Neuron (in vitro differentiated cells): ENCODE results near the gene SLC7A14.

Experiments
- H2AFZ ChIP-seq: one replicate; pipeline ENCODE4 v1.6.1; 2013; ENCODE audit warnings: low read depth, mild to moderate bottlenecking, inconsistent platforms, low read length, moderate library complexity
- H3K27me3 ChIP-seq: one replicate; pipeline ENCODE4 v1.6.1; 2013; ENCODE audit warnings: low read length; ENCODE audit not compliant: insufficient read depth
- H3K36me3 ChIP-seq: one replicate; pipeline ENCODE4 v1.6.1; 2013; ENCODE audit warnings: low read length; ENCODE audit not compliant: insufficient read depth
- H3K4me1 ChIP-seq: one replicate; pipeline ENCODE4 v1.6.1; 2013; ENCODE audit warnings: low read length; ENCODE audit not compliant: insufficient read depth
- H3K4me3 ChIP-seq: 2 replicates; pipeline ENCODE4 v1.5.1; 2013; ENCODE audit warnings: mild to moderate bottlenecking, low read length, moderate library complexity
- H3K9me3 ChIP-seq: one replicate; pipeline ENCODE4 v1.6.1; 2013; ENCODE audit warnings: low read length

The SLC7A14 gene

GRCh38 chr3:170497207-170498095 lies 88.4 kb downstream of the SLC7A14 start:
- Histone ChIP-seq H2AFZ (no peak overlapping the region), H3K9me3 (no peaks in the 10 kb centered on the region), H3K4me3 (no peak overlapping the region)

GRCh38 chr3:170496868-170497140 lies 89.1 kb downstream of the SLC7A14 start:
- Histone ChIP-seq H3K9me3 (no peaks in the 10 kb centered on the region), H2AFZ (no peak overlapping the region)

More at GRCh38 chr3:170497207-170498095, 88.4 kb downstream of the SLC7A14 start:
- Histone ChIP-seq H3K36me3 (no peaks in the 10 kb centered on the region), H3K4me1 (peaks cover 8% of the 10 kb centered on the region), H3K27me3 (no peaks in the 10 kb centered on the region)

GRCh38 chr3:170496026-170496867 lies 89.6 kb downstream of the SLC7A14 start:
- Histone ChIP-seq H3K36me3 (no peaks in the 10 kb centered on the region), H2AFZ (no peak overlapping the region), H3K4me3 (no peak overlapping the region), H3K4me1 (peaks cover 9% of the 10 kb centered on the region), H3K27me3 (no peaks in the 10 kb centered on the region), H3K9me3 (no peaks in the 10 kb centered on the region)

More at GRCh38 chr3:170496868-170497140, 89.1 kb downstream of the SLC7A14 start:
- H3K27me3 ChIP-seq = no peaks in the 10 kb centered on the region
- H3K4me3 ChIP-seq = no peak overlapping the region
- peaks cover 9% of the 10 kb centered on the region for H3K4me1 ChIP-seq
- no peaks in the 10 kb centered on the region for H3K36me3 ChIP-seq

- Histone ChIP-seq H3K4me1 (peaks cover 9% of the 10 kb centered on the region), H3K36me3 (no peaks in the 10 kb centered on the region), H3K27me3 (no peaks in the 10 kb centered on the region), H3K4me3 (no peak overlapping the region), H3K9me3 (no peaks in the 10 kb centered on the region), H2AFZ (no peak overlapping the region)
These were observed 91.1 kb downstream of the SLC7A14 start for GRCh38 chr3:170494766-170495165.

- H3K4me1 ChIP-seq = peaks cover 9% of the 10 kb centered on the region
- H3K27me3 ChIP-seq = no peaks in the 10 kb centered on the region
- no peaks in the 10 kb centered on the region for H3K36me3 ChIP-seq
- no peak overlapping the region for H2AFZ ChIP-seq
- H3K4me3 ChIP-seq = no peak overlapping the region
- no peaks in the 10 kb centered on the region for H3K9me3 ChIP-seq
These were observed 92.1 kb downstream of the SLC7A14 start for GRCh38 chr3:170493712-170494182.

GRCh38 chr3:170491901-170492300 lies 94.0 kb downstream of the SLC7A14 start:
- Histone ChIP-seq H3K36me3 (no peaks in the 10 kb centered on the region), H3K27me3 (no peaks in the 10 kb centered on the region), H3K4me1 (peaks cover 9% of the 10 kb centered on the region), H3K4me3 (no peak overlapping the region), H3K9me3 (no peaks in the 10 kb centered on the region), H2AFZ (no peak overlapping the region)

GRCh38 chr3:170490828-170491560 lies 94.9 kb downstream of the SLC7A14 start:
- Histone ChIP-seq H3K36me3 (no peaks in the 10 kb centered on the region), H3K4me3 (no peak overlapping the region), H3K27me3 (no peaks in the 10 kb centered on the region), H3K4me1 (peaks cover 9% of the 10 kb centered on the region), H3K9me3 (no peaks in the 10 kb centered on the region), H2AFZ (no peak overlapping the region)

GRCh38 chr3:170488802-170489201 lies 97.1 kb downstream of the SLC7A14 start:
- Histone ChIP-seq H3K9me3 (no peaks in the 10 kb centered on the region), H3K27me3 (no peaks in the 10 kb centered on the region), H3K4me1 (peaks cover 9% of the 10 kb centered on the region), H3K36me3 (no peaks in the 10 kb centered on the region), H2AFZ (no peak overlapping the region), H3K4me3 (no peak overlapping the region)

- no peaks in the 10 kb centered on the region for H3K9me3 ChIP-seq
- no peaks in the 10 kb centered on the region for H3K27me3 ChIP-seq
These were observed 98.8 kb downstream of the SLC7A14 start for GRCh38 chr3:170487031-170487430.

GRCh38 chr3:170486398-170486797 lies 99.5 kb downstream of the SLC7A14 start:
- no peak overlapping the region for H3K4me3 ChIP-seq
- H2AFZ ChIP-seq = no peak overlapping the region
- no peaks in the 10 kb centered on the region for H3K27me3 ChIP-seq
- no peaks in the 10 kb centered on the region for H3K36me3 ChIP-seq
- no peaks in the 10 kb centered on the region for H3K9me3 ChIP-seq
- H3K4me1 ChIP-seq = no peaks in the 10 kb centered on the region

More at GRCh38 chr3:170487031-170487430, 98.8 kb downstream of the SLC7A14 start:
- Histone ChIP-seq H3K4me1 (no peaks in the 10 kb centered on the region), H3K36me3 (no peaks in the 10 kb centered on the region), H2AFZ (no peak overlapping the region), H3K4me3 (no peak overlapping the region)

GRCh38 chr3:170485696-170486095 lies 100.2 kb downstream of the SLC7A14 start:
- H3K4me3 ChIP-seq = no peak overlapping the region
- no peaks in the 10 kb centered on the region for H3K36me3 ChIP-seq
- H3K4me1 ChIP-seq = no peaks in the 10 kb centered on the region
- no peak overlapping the region for H2AFZ ChIP-seq
- H3K27me3 ChIP-seq = no peaks in the 10 kb centered on the region
- no peaks in the 10 kb centered on the region for H3K9me3 ChIP-seq

- Histone ChIP-seq H3K27me3 (no peaks in the 10 kb centered on the region), H3K36me3 (no peaks in the 10 kb centered on the region), H3K4me1 (no peaks in the 10 kb centered on the region), H2AFZ (no peak overlapping the region), H3K4me3 (no peak overlapping the region), H3K9me3 (no peaks in the 10 kb centered on the region)
These were observed 100.6 kb downstream of the SLC7A14 start for GRCh38 chr3:170485294-170485693.

GRCh38 chr3:170484869-170485268 lies 101.0 kb downstream of the SLC7A14 start:
- Histone ChIP-seq H3K9me3 (no peaks in the 10 kb centered on the region), H3K27me3 (no peaks in the 10 kb centered on the region), H2AFZ (no peak overlapping the region), H3K36me3 (no peaks in the 10 kb centered on the region), H3K4me3 (no peak overlapping the region), H3K4me1 (no peaks in the 10 kb centered on the region)
